Panc1 (cell line): ENCODE results near the gene VHLL.

Experiments used
- POLR2AphosphoS5 ChIP-seq: IDR thresholded peaks from 2 replicates; pipeline ENCODE4 v1.6.1; 2012; ENCODE audit warnings: mild to moderate bottlenecking, low read depth, low read length, moderate library complexity
- TF ChIP-seq, protein P1 (sequence below): fragments of 450-650 bp; IDR thresholded peaks from 2 replicates; pipeline ENCODE4 v1.5.1; 2017; ENCODE audit warnings: mild to moderate bottlenecking
- TF ChIP-seq, protein P2 (sequence below), 2 experiments: IDR thresholded peaks; 2 replicates each; pipeline ENCODE4 v1.6.1; 2011 to 2012; ENCODE audit warnings: low read depth in 2 of 2, control low read depth in 1 of 2, low read length in 1 of 2, mild to moderate bottlenecking in 1 of 2, moderate library complexity in 1 of 2; ENCODE audit not compliant: insufficient read depth in 1 of 2

DNA sequence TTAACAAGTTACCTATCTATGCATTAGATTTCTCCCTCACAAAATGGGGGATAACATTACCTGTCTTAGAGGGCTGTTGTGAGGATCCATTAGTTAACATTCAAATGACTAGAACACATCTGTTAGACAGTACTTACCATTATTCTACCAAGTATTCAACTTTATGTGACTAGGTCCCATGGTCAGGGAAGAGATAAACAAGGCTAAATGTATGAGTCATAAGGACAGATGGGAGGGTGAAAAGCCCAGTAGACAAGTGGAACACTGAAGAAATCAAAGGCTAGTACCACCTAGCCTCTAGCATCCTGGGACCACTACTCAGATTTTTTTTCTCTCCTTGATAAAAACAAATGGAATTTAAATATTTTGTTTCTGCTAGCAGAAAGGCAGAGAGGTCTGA, 9.0 kb upstream of the VHLL start:
- TF ChIP-seq, protein P1, sequence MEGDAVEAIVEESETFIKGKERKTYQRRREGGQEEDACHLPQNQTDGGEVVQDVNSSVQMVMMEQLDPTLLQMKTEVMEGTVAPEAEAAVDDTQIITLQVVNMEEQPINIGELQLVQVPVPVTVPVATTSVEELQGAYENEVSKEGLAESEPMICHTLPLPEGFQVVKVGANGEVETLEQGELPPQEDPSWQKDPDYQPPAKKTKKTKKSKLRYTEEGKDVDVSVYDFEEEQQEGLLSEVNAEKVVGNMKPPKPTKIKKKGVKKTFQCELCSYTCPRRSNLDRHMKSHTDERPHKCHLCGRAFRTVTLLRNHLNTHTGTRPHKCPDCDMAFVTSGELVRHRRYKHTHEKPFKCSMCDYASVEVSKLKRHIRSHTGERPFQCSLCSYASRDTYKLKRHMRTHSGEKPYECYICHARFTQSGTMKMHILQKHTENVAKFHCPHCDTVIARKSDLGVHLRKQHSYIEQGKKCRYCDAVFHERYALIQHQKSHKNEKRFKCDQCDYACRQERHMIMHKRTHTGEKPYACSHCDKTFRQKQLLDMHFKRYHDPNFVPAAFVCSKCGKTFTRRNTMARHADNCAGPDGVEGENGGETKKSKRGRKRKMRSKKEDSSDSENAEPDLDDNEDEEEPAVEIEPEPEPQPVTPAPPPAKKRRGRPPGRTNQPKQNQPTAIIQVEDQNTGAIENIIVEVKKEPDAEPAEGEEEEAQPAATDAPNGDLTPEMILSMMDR, result no peak
- no peak for TF ChIP-seq POLR2AphosphoS5
- TF ChIP-seq, protein P2, sequence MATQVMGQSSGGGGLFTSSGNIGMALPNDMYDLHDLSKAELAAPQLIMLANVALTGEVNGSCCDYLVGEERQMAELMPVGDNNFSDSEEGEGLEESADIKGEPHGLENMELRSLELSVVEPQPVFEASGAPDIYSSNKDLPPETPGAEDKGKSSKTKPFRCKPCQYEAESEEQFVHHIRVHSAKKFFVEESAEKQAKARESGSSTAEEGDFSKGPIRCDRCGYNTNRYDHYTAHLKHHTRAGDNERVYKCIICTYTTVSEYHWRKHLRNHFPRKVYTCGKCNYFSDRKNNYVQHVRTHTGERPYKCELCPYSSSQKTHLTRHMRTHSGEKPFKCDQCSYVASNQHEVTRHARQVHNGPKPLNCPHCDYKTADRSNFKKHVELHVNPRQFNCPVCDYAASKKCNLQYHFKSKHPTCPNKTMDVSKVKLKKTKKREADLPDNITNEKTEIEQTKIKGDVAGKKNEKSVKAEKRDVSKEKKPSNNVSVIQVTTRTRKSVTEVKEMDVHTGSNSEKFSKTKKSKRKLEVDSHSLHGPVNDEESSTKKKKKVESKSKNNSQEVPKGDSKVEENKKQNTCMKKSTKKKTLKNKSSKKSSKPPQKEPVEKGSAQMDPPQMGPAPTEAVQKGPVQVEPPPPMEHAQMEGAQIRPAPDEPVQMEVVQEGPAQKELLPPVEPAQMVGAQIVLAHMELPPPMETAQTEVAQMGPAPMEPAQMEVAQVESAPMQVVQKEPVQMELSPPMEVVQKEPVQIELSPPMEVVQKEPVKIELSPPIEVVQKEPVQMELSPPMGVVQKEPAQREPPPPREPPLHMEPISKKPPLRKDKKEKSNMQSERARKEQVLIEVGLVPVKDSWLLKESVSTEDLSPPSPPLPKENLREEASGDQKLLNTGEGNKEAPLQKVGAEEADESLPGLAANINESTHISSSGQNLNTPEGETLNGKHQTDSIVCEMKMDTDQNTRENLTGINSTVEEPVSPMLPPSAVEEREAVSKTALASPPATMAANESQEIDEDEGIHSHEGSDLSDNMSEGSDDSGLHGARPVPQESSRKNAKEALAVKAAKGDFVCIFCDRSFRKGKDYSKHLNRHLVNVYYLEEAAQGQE (IDR thresholded peaks at IDR 0.05; ENCODE audit: insufficient read depth in 1 of 2, low read depth in 2 of 2, low read length in 1 of 2), result no peak
